ENCODE measurements around the gene MYO9B. TPM values are rescaled to one million over a fixed set of nuclear protein-coding genes. Genes with fewer than 3 reads are reported as not detected.

The MYO9B gene
- total RNA-seq, 1 donor = 99.3 TPM

- no peak overlapping the region for H3K4me3 ChIP-seq (ENCODE audit: low read depth, low read length)
- no peak for DNase-seq (ENCODE audit: low read depth)
- TF ChIP-seq, protein P1, sequence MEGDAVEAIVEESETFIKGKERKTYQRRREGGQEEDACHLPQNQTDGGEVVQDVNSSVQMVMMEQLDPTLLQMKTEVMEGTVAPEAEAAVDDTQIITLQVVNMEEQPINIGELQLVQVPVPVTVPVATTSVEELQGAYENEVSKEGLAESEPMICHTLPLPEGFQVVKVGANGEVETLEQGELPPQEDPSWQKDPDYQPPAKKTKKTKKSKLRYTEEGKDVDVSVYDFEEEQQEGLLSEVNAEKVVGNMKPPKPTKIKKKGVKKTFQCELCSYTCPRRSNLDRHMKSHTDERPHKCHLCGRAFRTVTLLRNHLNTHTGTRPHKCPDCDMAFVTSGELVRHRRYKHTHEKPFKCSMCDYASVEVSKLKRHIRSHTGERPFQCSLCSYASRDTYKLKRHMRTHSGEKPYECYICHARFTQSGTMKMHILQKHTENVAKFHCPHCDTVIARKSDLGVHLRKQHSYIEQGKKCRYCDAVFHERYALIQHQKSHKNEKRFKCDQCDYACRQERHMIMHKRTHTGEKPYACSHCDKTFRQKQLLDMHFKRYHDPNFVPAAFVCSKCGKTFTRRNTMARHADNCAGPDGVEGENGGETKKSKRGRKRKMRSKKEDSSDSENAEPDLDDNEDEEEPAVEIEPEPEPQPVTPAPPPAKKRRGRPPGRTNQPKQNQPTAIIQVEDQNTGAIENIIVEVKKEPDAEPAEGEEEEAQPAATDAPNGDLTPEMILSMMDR (IDR thresholded peaks at IDR 0.05; ENCODE audit: insufficient read depth, low read depth, low read length) = no peak
Measured at GRCh38 chr19:17194608-17195007, 119.0 kb downstream of the MYO9B start.

DNA sequence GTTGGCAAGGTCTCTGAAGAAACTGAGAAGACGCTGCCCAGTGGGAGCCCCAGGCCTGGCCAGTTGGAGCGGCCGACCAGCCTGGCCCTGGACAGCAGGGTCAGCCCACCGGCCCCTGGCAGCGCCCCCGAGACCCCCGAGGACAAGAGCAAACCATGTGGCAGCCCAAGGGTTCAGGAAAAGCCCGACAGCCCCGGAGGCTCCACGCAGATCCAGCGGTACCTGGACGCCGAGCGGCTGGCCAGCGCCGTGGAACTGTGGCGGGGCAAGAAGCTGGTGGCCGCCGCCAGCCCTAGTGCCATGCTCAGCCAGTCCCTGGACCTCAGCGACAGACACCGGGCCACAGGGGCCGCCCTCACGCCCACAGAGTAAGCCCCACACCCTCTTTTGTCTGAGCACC lies 119.5 kb downstream of the MYO9B start:
- TF ChIP-seq, protein P1 (IDR thresholded peaks at IDR 0.05; ENCODE audit: insufficient read depth, low read depth, low read length) = no peak
- H3K4me3 ChIP-seq (ENCODE audit: low read depth, low read length) = no peak overlapping the region
- no peak for DNase-seq (ENCODE audit: low read depth)

GRCh38 chr19:17196610-17197009 lies 121.0 kb downstream of the MYO9B start:
- H3K4me3 ChIP-seq (ENCODE audit: low read depth, low read length) = no peak overlapping the region
- TF ChIP-seq, protein P1 (IDR thresholded peaks at IDR 0.05; ENCODE audit: insufficient read depth, low read depth, low read length) = no peak
- no peak for DNase-seq (ENCODE audit: low read depth)

DNA sequence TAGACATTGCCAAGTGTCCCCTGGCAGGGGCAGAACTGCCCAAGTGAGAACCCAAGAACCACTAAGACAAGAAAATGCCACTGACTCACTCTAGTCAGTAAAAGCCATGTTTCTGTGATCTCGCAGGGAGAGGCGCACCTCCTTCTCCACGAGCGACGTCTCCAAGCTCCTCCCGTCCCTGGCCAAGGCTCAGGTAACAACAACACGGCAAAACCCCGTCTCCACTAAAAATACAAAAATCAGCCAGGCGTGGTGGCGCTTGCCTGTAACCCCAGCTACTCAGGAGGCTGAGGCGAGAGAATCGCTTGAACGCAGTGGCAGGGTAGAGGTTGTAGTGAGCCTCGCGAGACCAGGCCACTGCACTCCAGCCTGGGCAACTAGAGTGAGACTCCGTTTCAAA lies 122.1 kb downstream of the MYO9B start:
- TF ChIP-seq, protein P1 (IDR thresholded peaks at IDR 0.05; ENCODE audit: insufficient read depth, low read depth, low read length) = no peak
- no peak for DNase-seq (ENCODE audit: low read depth)
- H3K4me3 ChIP-seq (ENCODE audit: low read depth, low read length) = no peak overlapping the region

DNA sequence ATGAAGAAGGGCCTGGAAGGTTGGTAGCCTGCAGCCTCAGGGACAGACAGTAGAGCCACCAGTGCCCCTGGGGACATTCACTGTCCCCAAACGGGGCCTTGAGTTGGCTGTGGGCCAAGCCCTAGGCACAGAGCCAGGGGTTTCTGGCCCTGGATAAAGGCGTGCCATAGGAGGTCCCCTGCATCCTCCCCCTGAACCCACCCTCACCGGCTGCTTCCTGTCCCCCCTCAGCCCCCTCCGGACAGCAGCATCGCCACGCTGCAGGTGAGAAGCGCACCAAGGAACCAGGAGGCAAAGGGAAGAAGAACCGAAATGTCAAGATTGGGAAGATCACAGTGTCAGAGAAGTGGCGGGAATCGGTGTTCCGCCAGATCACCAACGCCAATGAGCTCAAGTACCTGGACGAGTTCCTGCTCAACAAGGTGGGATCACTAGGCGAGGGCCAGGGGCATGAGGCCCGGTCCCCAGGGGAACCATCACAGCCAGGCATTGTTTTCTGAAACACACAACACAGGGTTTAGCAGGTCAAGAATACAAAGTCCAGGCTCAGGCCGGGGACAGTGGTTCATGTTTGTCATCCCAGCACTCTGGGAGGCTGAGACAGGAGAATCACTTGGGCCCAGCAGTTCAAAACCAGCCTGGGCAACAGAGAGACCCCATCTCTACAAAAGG lies 125.0 kb downstream of the MYO9B start:
- no peak for DNase-seq (ENCODE audit: low read depth)
- H3K4me3 ChIP-seq (ENCODE audit: low read depth, low read length) = no peak overlapping the region
- TF ChIP-seq, protein P1 (IDR thresholded peaks at IDR 0.05; ENCODE audit: insufficient read depth, low read depth, low read length) = no peak

- TF ChIP-seq, protein P1 (IDR thresholded peaks at IDR 0.05; ENCODE audit: insufficient read depth, low read depth, low read length) = no peak
- no peak overlapping the region for H3K4me3 ChIP-seq (ENCODE audit: low read depth, low read length)
- DNase-seq (ENCODE audit: low read depth) = no peak
Measured at GRCh38 chr19:17202249-17202648, 126.7 kb downstream of the MYO9B start.

GRCh38 chr19:17202713-17203112 lies 127.1 kb downstream of the MYO9B start:
- H3K4me3 ChIP-seq (ENCODE audit: low read depth, low read length) = no peak overlapping the region
- TF ChIP-seq, protein P1 (IDR thresholded peaks at IDR 0.05; ENCODE audit: insufficient read depth, low read depth, low read length) = no peak
- DNase-seq (ENCODE audit: low read depth) = no peak
